ENCODE results near the gene LRRK1.

LRRK1 gene

GRCh38 chr15:101047301-101047781 is 128.2 kb downstream of the LRRK1 start:
- TF ChIP-seq CTCF (IDR thresholded peaks at IDR 0.05) = no peak
- Mint-ChIP-seq H3K4me3 (peak overlapping the region; percentile 67), H3K9me3 (no peaks in the 10 kb centered on the region), H3K27me3 (ENCODE audit: low read depth, poor library complexity) (peaks cover 7% of the 10 kb centered on the region), H3K4me1 (peaks cover 71% of the 10 kb centered on the region), H3K27ac (peak overlapping the region; percentile 34), H3K36me3 (ENCODE audit: low read depth) (no peaks in the 10 kb centered on the region)
- peak; percentile 39 for DNase-seq

GRCh38 chr15:101048176-101048575 is 129.0 kb downstream of the LRRK1 start:
- peaks cover 12% of the 10 kb centered on the region for H3K27me3 Mint-ChIP-seq (ENCODE audit: low read depth, poor library complexity)
- H3K4me3 Mint-ChIP-seq = no peak overlapping the region
- no peak for TF ChIP-seq CTCF (IDR thresholded peaks at IDR 0.05)
- H3K36me3 Mint-ChIP-seq (ENCODE audit: low read depth) = no peaks in the 10 kb centered on the region
- H3K27ac Mint-ChIP-seq = no peak overlapping the region
- H3K4me1 Mint-ChIP-seq = peaks cover 73% of the 10 kb centered on the region
- DNase-seq = no peak
- no peaks in the 10 kb centered on the region for H3K9me3 Mint-ChIP-seq

GRCh38 chr15:101048581-101049030 is 129.4 kb downstream of the LRRK1 start:
- Mint-ChIP-seq H3K4me1 (peaks cover 74% of the 10 kb centered on the region), H3K9me3 (no peaks in the 10 kb centered on the region), H3K27ac (no peak overlapping the region), H3K36me3 (ENCODE audit: low read depth) (no peaks in the 10 kb centered on the region), H3K27me3 (ENCODE audit: low read depth, poor library complexity) (peaks cover 12% of the 10 kb centered on the region), H3K4me3 (no peak overlapping the region)
- no peak for DNase-seq
- TF ChIP-seq CTCF (IDR thresholded peaks at IDR 0.05) = no peak

- Mint-ChIP-seq H3K9me3 (no peaks in the 10 kb centered on the region), H3K4me3 (no peak overlapping the region), H3K27ac (peak overlapping the region; percentile 83), H3K4me1 (peaks cover 74% of the 10 kb centered on the region), H3K27me3 (ENCODE audit: low read depth, poor library complexity) (peaks cover 12% of the 10 kb centered on the region), H3K36me3 (ENCODE audit: low read depth) (no peaks in the 10 kb centered on the region)
- TF ChIP-seq CTCF (IDR thresholded peaks at IDR 0.05) = no peak
- DNase-seq = no peak
Measured at GRCh38 chr15:101049282-101049681, 130.1 kb downstream of the LRRK1 start.

GRCh38 chr15:101049856-101050622 is 130.9 kb downstream of the LRRK1 start:
- TF ChIP-seq CTCF (IDR thresholded peaks at IDR 0.05) = no peak
- Mint-ChIP-seq H3K4me1 (peaks cover 67% of the 10 kb centered on the region), H3K27me3 (ENCODE audit: low read depth, poor library complexity) (peaks cover 12% of the 10 kb centered on the region), H3K27ac (no peak overlapping the region), H3K36me3 (ENCODE audit: low read depth) (no peaks in the 10 kb centered on the region), H3K9me3 (no peaks in the 10 kb centered on the region), H3K4me3 (no peak overlapping the region)
- DNase-seq = no peak

Measured in nephron progenitor cell (in vitro differentiated cells).